GM21367 (cell line): Measurements from ENCODE around the gene ATF4.
A peak's percentile ranks its signal among the peaks of the same experiment; 100 is the strongest.

ENCODE experiments used
- ATAC-seq: cut with Tn5 transposase; IDR thresholded peaks from one replicate; pipeline ENCODE4 v1.9.1; 2021; ENCODE audit not compliant: unreplicated experiment

The ATF4 gene

DNA sequence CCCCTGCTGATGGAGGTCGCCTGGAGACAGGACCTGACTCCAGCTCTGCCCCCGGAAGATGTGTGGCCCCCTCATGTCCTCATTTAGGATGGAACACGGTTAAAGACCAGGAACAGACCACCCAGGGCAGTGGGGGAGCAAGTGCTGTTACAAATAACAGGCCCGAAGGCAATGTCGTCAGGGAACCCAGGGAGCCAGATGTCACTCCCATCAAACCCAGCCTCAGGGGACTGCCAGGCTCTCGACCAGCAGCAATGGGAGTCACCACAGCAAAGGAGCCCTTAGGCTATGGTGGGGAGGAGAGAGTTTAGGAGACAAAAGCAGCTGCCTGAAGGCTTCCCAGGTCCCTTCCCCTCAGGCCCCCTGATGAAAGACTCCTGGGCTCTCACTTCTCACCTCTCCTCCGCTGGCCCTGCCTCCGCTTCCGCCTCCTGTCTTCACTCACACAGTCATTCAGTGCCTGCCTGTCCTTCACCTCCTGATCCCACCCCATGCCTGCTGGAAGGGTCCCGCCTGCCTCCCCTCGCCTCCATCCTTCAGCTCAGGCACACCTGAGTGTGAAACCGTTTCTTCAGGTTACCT lies 7.8 kb downstream of the ATF4 start:
- no peak for ATAC-seq

DNA sequence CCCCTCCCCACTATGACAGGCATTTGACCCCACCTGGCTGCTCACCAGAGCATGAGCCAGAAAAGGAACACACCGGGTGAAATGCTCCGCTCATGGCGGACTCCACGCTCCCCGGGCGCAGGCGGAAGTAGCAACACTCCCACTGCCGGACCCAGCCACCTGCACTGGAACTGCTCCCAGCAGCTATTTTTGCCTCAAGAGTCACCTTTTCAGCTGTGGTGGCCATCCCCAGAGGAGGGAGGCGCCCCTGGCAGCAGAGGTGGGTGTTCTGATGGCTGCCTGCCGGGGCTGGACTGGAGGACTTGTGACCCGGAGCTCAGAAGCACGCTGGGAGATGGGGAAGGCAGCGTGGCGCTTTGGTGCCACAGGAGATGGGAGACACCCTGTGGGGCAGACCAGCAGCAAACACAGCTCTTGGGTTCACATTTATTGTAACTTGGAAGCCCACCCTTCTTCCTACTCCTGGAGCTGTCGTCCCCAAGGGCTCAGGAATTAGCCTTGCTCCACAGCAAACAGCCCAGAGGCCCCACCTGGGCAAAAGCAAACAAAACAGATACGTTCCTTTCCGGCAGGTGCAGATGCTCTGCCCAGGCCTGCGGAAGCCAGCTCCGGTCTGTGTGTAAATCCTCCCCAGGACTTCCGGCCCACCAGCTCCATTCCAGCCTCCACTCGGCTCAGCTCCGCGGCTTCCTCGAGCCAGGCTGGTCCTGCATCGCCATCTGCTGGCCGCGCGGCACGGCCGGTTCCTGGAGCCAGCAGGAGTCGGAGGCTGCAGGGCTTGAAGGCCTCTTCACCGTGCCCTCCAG lies 8.5 kb downstream of the ATF4 start:
- ATAC-seq = no peak

DNA sequence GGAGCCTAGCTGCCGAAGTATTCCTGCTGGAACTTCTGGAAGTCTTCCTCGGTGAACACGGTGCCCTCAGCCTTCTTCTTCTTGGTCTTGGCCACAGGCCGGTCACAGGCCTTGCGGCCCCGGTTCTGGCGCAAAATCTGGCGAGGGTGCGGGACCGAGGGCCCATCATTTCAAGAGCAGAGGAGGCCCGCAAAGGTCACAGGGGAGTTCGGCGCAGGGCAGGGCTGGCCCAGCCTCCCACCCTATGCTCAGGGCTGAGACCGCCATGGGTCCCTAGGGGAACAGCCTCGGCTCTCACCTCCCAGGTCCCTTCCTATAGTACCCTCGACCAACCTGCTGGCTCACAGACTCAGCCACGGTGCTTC lies 9.1 kb downstream of the ATF4 start:
- ATAC-seq = no peak

DNA sequence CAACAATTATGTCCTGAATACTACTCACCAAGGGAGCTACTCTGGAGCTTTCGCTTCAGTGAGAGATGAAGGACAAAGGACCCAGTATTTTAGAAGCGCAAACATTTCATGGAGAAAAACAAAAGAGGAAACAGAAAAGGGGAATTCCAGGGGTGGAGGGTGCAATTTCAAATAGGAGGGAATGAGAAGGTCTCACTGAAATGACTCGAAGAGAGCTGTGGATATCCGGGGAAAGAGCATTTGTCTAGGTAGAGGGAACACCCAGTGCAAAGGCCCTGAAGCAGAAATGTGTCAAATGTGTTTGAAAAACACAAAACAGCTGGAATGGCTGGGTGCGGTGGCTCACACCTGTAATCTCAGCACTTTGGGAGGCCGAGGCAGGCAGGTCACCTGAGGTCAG lies 9.8 kb downstream of the ATF4 start:
- no peak for ATAC-seq

DNA sequence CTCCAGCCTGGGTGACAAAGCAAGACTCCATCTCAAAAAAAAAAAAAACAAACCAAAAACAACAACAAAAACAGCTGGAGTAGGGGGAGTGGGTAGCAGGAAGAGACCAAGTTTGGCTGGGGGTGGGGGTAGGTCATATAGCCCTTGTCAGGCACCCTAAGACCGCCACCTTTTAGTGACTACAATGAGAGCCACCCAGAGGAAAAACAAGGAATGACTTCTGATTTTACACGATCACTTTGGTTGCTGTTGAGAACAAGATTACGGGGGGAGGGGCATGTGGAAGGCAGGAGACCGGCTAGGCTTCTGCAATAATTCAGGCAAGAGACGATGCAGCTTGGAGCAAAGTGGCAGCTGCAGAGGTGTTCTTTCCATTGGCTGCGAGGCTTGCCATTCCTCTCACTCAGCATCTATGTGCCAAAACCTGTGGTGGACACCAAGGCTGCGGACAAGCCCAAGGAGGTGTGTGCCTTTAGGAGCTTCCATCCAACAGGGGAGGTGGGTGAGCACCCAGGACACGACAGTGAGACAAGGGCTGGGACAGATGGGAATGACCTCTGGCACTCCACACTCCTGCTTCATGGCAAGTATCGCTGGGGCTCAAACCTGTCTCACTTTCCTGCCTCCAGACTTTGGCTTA lies 10.4 kb downstream of the ATF4 start:
- ATAC-seq = no peak

DNA sequence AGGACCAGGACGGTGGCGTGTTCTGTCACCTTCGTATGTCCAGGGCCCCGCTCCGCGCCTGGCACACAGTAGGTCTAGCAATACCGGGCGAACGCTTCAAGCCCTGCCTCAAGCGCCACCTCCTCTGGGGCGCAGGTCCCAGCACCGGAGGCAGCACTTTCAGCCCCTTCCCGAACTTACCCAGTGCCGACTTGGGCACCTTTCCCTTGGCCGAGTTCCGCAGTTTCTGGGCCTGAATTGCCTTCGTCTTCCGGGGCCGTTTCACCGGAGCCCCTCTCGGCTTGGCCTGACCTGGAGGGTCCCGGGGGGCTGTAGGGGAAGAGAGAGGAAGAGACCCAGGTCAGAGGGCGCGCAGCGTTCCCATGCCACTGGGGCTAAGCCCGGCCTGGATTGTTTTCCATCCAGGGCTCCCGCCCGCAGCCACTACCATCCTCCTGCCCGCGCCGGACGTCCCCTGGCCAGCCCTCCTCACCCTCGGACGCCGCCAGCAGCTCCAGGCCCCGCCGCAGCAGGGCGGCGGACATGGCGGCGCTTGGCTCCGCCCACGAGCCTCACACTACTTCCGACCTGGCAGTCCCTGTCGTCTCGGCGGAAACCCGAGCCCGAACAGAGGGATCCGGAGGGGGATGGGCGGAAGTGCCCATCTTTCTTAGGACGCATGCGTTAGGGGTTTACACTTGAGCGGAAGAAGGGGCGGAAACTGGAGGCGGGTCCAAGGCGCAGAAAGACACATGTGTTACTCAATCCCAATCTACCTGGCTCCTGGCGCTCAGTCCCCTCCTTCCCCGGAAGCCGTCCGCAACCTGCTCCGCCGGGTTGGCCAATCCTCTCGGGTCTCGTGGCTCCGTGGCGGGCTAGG lies 12.1 kb downstream of the ATF4 start, which contains the start of gene RPS19BP1:
Gene RPS19BP1, minus strand, starts transcription at position 534 of the 859 bp plus-strand sequence. Its CDS starts 10 bp downstream, at position 524.
- ATAC-seq = peak; percentile 55

DNA sequence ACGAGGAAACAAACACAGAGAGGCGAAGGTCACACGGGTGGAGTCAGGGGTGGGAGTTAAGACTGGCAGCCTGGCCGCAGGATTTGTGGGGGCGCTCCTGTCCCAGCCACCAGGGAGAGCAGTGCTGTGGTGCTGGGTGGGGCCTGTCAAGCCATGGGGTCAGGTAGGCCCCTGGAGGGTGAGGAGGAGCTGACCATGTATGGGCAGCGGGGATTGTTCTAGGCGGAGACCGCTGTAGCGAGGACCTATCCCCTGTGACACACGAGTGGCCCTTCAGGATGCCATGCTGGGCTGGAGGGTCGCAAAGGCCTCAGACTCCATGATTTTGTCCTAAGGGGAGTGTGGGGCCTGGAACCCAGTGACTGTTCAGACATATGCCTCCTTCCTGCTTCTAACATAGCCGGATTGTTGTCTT lies 13.7 kb downstream of the ATF4 start:
- no peak for ATAC-seq

DNA sequence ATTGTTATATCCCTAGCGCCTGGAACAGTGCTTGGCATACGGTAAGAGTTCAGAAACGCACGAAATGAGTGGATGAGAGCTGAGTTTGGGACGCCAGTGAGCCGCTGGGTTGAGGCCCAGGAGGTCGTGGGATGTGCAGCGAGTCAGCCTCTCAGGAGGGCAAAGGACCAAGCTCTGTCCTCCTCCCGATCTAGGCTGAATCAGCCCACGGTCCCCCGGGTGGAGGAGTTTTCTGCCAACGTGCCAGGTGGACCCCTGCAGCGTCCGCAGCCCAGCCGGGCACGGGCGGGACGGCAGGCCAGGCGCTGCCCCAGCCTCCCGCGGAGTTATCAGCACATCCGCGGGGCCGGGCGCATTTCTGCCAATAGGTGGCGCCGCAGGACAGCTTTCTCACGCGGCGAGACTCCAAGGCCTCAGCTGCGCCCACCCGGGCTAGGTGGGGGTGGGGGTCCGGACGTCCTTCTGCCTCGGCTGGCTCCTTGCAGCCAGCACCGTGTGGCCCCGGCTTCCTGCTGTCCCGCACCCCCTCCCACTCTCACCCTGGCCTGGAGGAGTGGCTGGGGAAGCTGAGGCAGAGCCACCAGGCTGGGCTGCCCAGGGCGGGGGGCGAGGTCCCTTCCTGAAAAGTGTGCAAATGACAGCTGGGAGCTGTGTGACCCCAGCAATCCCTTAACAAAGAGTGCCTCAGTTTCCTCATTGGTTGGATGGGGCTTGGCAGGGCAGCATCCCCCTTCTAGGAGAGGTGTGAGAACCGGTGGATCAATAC lies 14.4 kb downstream of the ATF4 start:
- no peak for ATAC-seq

DNA sequence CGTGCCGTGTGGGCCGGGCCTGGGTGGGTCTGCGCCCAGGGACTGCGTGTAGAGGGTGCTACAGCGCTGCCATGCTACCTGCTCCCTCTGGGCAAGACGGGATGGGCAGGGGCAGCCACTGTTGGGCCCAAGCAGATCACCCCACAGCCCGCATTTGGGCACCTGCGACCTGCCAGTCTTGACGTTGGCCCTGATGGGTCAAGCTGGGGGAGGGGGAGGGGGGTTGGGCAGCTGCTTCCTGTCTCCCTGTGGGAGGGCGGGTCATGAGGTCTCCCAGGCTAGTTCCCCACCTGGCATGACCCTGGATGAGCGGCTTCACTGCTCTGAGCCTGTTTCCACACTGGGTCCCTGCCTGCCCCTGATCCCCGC lies 15.0 kb downstream of the ATF4 start:
- no peak for ATAC-seq

DNA sequence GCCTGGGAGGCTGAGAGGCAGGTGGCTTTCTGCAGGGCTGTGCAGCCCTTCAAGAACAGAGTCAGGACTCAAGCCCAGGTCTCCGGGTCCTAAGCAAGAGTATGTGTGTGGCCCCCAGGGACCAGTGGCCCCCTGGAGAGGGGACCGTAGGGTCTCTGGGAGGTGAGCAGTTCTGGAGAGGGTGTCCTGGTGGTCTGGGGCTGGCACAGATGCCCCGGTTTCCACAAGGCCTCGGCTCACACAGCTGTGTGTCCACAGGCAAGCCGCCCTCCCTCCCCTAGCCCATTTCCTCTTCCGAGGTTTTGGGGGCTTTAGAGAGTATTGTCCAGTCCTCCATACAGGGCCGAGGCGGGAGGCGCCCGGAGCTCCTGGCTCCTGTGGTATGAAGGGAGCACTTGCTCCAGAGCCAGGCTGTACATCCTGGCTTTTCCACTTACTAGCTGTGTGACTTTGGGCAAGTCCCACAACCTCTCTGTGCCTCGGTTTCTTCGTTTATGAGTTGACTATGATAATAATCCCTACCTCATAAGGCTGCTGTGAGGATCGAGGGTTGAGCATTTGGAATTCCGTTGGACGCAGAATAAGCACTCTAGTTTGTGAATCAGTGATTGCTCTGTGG lies 15.6 kb downstream of the ATF4 start:
- no peak for ATAC-seq

DNA sequence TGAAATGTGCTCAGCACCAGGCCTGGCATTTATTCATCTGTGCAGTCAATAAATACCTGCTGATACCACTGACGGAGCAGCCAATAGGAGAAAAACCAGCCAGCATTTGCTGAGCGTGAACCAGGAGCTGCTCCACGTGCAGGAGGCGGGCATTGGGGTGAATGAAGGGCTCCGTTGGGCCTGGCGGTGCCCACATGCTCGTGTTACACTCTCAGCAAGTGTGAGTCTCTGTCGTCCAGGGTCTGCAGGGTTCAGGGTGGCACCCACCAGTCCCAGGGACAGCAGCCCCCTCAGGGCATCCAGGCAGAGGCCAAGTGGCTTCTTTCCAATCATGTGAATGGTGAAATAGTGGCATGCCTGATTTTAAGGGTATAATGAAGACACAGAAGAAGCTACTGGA lies 16.3 kb downstream of the ATF4 start:
- ATAC-seq = no peak

DNA sequence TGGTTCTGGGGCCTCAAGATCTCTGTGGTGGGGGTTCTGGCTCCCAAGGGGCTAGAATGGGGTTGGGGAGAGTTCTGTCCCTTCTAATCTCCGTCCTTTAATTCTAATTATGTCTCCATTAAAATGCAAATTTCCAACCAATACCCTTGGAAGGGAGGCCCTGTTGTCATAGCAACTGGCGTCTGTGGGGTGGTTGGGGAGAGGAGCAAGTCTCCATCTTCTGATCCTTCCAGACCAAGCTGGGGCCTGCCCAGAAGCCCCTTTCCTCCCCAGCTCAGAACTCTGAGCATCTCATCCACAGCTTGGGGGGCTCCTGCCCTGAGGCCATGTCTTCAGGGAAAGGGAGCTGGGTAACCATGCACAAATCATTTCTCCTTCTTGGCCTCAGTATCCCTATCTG lies 17.6 kb downstream of the ATF4 start:
- no peak for ATAC-seq

DNA sequence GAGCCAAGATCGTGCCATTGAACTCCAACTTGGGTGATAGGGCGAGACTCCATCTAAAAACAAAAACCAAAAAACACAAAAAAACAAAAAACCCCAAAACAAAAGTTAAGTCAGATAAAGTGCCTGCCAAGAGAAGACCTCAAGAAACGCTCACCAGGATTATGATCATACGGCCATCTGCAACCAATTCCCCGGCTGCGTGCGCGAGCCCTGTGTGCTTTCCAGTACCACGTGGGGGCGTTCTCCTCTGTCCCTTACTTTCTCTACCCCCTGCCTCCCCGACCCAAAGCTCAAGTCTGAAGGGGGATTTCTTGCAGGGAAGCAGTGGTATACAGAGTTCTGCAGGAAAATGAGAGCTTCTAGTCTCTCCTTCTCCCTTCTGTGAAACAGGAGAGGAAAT lies 22.7 kb downstream of the ATF4 start:
- ATAC-seq = no peak

DNA sequence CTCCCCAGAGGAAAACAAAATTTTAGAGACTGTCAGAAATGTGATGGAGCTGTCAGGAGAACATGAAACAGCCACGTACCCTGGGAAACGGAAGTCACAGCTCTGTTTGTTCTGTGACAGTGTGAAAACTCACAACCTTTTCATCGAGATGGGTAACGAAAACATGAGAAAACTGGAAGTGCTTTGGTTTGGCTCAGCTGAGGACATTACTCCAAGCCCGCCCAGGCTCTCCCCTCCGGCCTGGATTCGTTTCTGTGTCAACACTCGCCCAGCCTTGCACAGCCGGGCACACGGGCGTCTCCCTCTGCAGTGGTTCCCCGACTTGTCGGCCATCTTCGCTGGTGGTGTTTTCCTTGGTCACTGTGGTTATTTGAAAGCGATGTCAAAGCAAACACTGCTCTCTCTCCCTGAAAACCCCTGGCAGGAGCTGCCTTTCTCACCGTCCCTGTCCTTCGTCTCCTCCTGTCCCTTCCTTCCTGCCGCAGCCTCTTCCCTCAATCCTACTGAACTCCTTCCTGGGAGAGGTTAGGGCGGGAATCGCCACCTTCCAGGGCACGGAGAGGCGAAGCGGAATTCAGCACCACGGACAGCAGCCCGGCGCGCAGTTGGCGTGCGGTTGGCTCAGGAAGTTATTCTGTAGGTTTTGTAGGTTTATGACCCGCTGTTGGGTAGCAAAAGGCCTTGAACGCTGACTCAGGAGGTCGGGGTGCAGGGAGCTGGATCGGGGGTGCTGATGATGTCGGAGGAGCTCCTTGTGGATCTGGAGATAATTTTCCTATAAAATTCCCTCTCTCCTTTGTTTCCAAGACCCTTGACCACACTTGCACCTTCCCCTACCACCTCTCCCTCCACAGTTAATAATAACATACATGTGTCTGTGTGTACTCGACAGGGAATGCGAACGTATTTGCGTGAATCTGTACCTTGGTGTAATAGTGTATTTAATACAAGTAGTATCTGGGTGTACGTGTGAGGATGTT lies 25.3 kb downstream of the ATF4 start:
- no peak for ATAC-seq

DNA sequence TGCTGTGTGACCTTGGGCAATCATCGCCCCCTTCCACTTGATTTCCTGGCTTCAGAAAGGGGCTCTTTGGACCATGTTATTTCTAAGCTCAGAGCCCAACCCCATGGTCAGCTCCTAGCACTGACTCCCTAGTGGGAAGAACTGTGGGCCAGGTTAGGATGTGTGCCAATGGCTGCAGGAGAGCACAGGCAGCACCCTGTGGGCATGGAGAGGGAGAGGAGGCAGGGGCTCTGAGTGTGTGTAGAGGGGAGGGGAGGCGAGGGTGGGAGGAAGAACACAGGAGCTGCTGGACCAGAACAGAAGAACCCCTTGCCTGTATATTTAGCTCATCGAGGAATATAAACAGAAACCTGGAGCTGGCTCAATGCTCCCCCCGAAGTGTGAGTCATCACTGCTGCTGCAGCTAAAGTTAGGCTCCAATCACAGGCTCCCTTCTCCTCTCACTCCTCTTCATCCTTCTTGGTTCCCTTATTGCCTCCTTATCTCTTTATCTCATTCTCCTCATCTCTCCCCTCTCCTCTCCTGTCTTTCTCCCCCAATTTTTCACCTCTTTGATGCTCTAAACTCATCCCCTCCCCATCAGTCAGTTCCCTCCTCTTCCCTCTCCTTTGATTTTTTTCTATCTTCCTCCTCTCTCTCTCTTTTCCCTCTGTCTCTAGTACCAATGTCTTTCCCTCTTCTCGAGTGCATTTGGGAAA lies 26.7 kb downstream of the ATF4 start:
- no peak for ATAC-seq

DNA sequence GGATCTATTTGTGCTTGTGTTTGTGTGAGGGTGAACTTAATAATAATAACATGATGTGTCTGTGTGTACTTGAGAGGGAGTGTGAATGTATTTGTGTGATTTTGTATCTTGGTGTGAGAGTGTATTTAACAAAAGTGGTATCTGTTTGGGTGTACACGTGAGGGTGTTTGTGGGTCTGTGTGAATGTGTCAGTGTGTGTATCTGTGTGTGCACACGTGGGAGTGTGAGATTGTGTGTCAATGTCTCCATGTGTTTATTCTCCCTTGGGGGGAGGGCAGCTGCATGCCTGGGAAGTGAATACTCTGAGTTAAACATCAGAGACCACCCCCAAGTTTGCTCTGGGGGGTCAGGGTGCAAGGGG lies 27.2 kb downstream of the ATF4 start:
- ATAC-seq = no peak

DNA sequence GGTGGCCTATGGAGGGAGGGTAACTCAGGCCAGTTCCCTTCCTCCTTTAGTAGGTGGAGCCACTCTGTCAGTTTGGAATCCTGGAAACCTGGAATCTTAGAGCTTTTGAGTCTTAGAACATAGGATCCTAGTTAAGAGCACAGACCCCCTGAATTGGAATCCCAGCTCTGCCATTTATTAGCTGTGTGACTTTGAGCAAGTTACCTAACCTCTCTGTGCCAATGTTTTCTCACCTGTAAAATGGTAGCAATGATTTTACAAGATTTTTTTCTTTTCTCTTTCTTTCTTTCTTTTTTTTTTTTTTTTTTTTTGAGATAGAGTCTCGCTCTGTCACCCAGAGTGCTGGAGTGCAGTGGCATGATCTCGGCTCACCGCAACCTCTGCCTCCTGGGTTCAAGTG lies 33.1 kb downstream of the ATF4 start:
- ATAC-seq = no peak

DNA sequence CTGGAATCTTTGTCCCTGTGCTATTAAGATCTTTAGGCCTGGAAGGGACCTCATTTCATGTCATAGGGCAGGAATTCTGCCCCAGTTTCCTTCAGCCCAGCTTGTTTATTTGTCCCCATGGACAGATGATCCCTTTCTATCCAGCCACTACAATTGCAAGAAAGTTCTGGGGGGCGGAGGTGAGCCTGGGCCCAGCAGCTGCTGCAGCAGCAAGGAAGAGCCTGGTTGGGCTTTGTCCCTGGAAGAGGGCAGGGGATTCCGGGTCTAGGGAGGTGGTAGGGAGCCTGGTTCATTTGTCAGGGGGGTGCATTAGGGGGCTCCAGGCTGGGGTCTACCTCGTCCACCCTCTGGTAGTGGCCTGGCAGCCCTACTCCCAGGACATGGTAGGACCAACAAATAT lies 33.8 kb downstream of the ATF4 start:
- ATAC-seq = no peak
